ENCODE results near the gene RHOBTB1. TPM values are rescaled to one million over a fixed set of nuclear protein-coding genes. Genes with fewer than 3 reads are reported as not detected.
A peak's percentile ranks its signal among the peaks of the same experiment; 100 is the strongest.

Gene RHOBTB1
- total RNA-seq, 1 donor from 2014 or later: 11.0 TPM

DNA sequence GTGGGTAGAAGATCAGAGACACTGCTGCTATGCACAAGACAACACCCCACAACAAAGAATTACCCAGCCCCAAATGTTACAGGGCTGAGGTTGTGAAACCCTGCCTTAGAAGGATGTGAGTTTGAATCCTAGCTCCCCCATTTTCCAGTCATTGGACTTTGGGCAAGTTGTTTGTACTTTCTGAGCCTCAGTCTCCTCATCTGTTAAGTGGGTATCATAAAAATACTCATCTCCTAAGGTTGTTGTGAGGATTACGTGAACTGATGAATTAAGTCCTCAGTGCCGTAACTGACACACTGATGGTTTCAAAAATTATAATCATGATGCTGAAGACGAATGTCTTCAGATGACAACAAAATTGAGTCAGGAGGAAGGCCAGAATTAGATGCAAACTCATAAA, 30.3 kb downstream of the RHOBTB1 start:
- peaks cover 0 to 7% of the 10 kb centered on the region in 2 donors for H3K36me3 ChIP-seq
- intact Hi-C loops (cut with DNase I): no loop called here
- no peaks in the 10 kb centered on the region for H3K9me3 ChIP-seq
- H3K27me3 ChIP-seq: no peaks in the 10 kb centered on the region
- DNase-seq (ENCODE audit: extremely low spot score in 2 of 2): no peak
- peaks cover 10% of the 10 kb centered on the region for H3K4me1 ChIP-seq
- H3K4me3 ChIP-seq: no peak overlapping the region
- peak overlapping the region; percentile 46 for H3K27ac ChIP-seq
- TF ChIP-seq POLR2A (IDR thresholded peaks at IDR 0.05) (no peak), POLR2AphosphoS5 (IDR thresholded peaks at IDR 0.05; ENCODE audit: insufficient read depth in 1 of 2, low read depth in 1 of 2) (no peak)
- TF ChIP-seq, protein P1, sequence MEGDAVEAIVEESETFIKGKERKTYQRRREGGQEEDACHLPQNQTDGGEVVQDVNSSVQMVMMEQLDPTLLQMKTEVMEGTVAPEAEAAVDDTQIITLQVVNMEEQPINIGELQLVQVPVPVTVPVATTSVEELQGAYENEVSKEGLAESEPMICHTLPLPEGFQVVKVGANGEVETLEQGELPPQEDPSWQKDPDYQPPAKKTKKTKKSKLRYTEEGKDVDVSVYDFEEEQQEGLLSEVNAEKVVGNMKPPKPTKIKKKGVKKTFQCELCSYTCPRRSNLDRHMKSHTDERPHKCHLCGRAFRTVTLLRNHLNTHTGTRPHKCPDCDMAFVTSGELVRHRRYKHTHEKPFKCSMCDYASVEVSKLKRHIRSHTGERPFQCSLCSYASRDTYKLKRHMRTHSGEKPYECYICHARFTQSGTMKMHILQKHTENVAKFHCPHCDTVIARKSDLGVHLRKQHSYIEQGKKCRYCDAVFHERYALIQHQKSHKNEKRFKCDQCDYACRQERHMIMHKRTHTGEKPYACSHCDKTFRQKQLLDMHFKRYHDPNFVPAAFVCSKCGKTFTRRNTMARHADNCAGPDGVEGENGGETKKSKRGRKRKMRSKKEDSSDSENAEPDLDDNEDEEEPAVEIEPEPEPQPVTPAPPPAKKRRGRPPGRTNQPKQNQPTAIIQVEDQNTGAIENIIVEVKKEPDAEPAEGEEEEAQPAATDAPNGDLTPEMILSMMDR (IDR thresholded peaks at IDR 0.05): no peak

DNA sequence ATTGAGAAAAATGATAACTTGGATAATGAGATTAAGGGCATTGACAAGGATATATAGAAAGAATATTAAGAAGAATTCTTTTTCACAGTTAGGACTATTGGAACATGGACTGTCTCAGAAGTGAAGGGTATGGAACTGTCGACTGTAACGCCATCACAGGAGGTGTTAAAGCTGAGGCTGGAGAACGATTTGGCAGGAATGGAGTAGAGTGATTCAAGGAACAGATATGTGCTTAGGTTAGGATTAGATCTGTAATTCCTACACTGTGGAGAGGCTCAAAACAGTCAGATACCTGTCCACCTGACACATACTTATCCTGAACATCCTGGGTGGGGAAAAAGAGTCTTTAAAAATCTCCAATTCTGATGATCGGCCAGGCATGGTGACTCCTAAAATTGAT, 30.9 kb downstream of the RHOBTB1 start:
- Histone ChIP-seq H3K27me3 (no peaks in the 10 kb centered on the region), H3K9me3 (no peaks in the 10 kb centered on the region), H3K36me3 (peaks cover 0 to 7% of the 10 kb centered on the region in 2 donors), H3K27ac (no peak overlapping the region), H3K4me3 (no peak overlapping the region), H3K4me1 (peaks cover 10% of the 10 kb centered on the region)
- intact Hi-C loops (cut with DNase I): no loop called here
- TF ChIP-seq POLR2AphosphoS5 (IDR thresholded peaks at IDR 0.05; ENCODE audit: insufficient read depth in 1 of 2, low read depth in 1 of 2): no peak
- TF ChIP-seq, protein P1 (IDR thresholded peaks at IDR 0.05): no peak
- TF ChIP-seq POLR2A (IDR thresholded peaks at IDR 0.05): no peak
- DNase-seq (ENCODE audit: extremely low spot score in 2 of 2): no peak

DNA sequence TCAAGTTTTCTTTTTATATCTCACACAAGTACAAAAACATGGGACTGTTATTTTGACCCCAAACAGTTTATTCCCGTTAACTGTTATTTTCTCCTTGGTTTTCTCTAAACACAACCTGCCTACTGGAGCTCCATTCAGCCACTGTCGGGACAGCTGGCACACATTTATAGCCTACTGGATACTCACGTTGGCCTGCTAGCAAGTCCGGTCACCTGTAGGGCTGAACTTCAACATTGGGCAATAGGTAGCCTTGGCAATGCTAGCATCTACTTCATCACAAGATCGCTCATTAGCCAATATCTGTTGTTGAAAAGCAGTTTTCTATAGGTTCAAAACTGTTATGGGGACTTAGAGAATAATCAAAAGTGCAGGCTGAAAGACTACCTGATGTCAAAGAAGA, 32.3 kb downstream of the RHOBTB1 start:
- Histone ChIP-seq H3K27me3 (no peaks in the 10 kb centered on the region), H3K27ac (no peak overlapping the region), H3K4me1 (peaks cover 19% of the 10 kb centered on the region), H3K9me3 (no peaks in the 10 kb centered on the region), H3K4me3 (no peak overlapping the region), H3K36me3 (peaks cover 0 to 7% of the 10 kb centered on the region in 2 donors)
- TF ChIP-seq POLR2AphosphoS5 (IDR thresholded peaks at IDR 0.05; ENCODE audit: insufficient read depth in 1 of 2, low read depth in 1 of 2) (no peak), POLR2A (IDR thresholded peaks at IDR 0.05) (no peak)
- TF ChIP-seq, protein P1 (IDR thresholded peaks at IDR 0.05): no peak
- DNase-seq (ENCODE audit: extremely low spot score in 2 of 2): no peak
- intact Hi-C loops (cut with DNase I): no loop called here

DNA sequence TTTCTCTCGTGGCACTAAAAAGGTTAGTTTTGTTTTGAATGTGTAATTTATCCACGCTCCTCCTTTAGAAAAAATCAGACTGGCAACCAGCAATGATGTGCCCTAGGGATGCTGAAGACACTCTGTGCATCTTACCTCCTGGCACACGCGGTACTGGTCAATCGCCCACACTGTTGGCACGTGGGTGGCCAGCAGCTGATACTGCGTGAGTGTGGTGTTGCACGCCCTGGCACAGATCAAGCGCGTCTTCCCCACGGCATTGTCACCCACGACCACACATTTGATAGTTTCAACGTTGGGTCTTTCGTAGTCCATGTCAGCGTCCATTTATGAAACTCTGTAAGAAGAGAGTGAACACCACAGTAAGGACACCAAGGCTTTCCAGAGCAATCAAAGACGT, 32.8 kb downstream of the RHOBTB1 start:
- TF ChIP-seq POLR2A (IDR thresholded peaks at IDR 0.05) (no peak), POLR2AphosphoS5 (IDR thresholded peaks at IDR 0.05; ENCODE audit: insufficient read depth in 1 of 2, low read depth in 1 of 2) (no peak)
- TF ChIP-seq, protein P1 (IDR thresholded peaks at IDR 0.05): no peak
- intact Hi-C loops (cut with DNase I): no loop called here
- Histone ChIP-seq H3K9me3 (no peaks in the 10 kb centered on the region), H3K36me3 (peaks cover 0 to 7% of the 10 kb centered on the region in 2 donors), H3K4me1 (peaks cover 24% of the 10 kb centered on the region), H3K4me3 (no peak overlapping the region), H3K27ac (no peak overlapping the region), H3K27me3 (no peaks in the 10 kb centered on the region)
- DNase-seq (ENCODE audit: extremely low spot score in 2 of 2): no peak

DNA sequence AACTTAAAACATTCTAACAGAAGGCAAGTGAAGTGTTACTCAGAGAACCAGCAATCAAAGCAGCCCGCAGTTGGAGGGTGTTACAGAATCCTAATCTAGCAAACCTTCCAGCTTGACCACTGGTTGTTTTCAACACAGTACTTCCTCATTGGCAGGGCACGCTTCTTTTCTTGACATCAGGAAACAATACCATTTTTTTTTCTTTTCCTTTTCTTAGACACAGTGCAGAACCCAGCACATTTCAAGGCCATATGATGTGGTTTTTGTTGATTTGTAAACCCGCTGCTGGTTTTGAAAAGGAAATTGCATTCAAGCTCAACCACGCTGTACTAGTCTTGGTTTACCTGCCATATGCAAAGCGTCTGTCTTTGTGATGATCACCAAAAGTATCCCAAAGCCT, 33.4 kb downstream of the RHOBTB1 start:
- peak overlapping the region; percentile 24 for H3K27ac ChIP-seq
- no peaks in the 10 kb centered on the region for H3K9me3 ChIP-seq
- TF ChIP-seq POLR2AphosphoS5 (IDR thresholded peaks at IDR 0.05; ENCODE audit: insufficient read depth in 1 of 2, low read depth in 1 of 2) (no peak), POLR2A (IDR thresholded peaks at IDR 0.05) (no peak)
- TF ChIP-seq, protein P1 (IDR thresholded peaks at IDR 0.05): no peak
- DNase-seq (ENCODE audit: extremely low spot score in 2 of 2): no peak
- H3K27me3 ChIP-seq: no peaks in the 10 kb centered on the region
- intact Hi-C loops (cut with DNase I): no loop called here
- peaks cover 0 to 7% of the 10 kb centered on the region in 2 donors for H3K36me3 ChIP-seq
- H3K4me1 ChIP-seq: peaks cover 29% of the 10 kb centered on the region
- no peak overlapping the region for H3K4me3 ChIP-seq
